ENCODE measurements around the gene TRAF3IP1. TPM values are rescaled to one million over a fixed set of nuclear protein-coding genes. Genes with fewer than 3 reads are reported as not detected.
A peak's percentile ranks its signal among the peaks of the same experiment; 100 is the strongest.

The TRAF3IP1 gene
- total RNA-seq, 3 donors from 2014 or later, result 13.3 to 37.5 (median 16.3) TPM

DNA sequence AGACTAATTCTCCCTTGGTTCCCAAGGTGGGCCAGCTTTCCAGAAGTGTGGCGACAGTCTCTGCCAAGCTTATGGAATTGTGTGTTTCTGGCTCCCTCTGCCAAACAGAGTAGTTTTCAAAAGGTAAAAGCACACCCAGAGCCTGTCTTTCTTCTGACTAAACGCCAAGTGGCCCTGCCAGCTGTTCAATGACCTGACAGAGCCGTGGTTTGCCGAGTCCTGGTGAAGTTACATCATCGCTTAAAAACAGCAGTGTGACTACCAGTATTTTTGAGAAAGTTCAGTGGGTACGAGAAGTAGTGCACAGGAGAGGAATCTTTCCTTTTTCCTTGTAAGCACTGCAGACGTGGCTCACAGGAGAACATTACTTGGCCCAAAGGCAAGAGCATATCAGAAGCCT is 33.8 kb upstream of the TRAF3IP1 start:
- Histone ChIP-seq H3K4me1 (ENCODE audit: low read depth) (peaks cover 65% of the 10 kb centered on the region), H3K4me3 (no peak overlapping the region), H3K9me3 (no peaks in the 10 kb centered on the region), H3K36me3 (ENCODE audit: low read depth) (no peaks in the 10 kb centered on the region)
- ATAC-seq, result peak; percentile 1
- TF ChIP-seq, protein P1, sequence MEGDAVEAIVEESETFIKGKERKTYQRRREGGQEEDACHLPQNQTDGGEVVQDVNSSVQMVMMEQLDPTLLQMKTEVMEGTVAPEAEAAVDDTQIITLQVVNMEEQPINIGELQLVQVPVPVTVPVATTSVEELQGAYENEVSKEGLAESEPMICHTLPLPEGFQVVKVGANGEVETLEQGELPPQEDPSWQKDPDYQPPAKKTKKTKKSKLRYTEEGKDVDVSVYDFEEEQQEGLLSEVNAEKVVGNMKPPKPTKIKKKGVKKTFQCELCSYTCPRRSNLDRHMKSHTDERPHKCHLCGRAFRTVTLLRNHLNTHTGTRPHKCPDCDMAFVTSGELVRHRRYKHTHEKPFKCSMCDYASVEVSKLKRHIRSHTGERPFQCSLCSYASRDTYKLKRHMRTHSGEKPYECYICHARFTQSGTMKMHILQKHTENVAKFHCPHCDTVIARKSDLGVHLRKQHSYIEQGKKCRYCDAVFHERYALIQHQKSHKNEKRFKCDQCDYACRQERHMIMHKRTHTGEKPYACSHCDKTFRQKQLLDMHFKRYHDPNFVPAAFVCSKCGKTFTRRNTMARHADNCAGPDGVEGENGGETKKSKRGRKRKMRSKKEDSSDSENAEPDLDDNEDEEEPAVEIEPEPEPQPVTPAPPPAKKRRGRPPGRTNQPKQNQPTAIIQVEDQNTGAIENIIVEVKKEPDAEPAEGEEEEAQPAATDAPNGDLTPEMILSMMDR (IDR thresholded peaks at IDR 0.05), result no peak
- DNase-seq, result peak; percentile 56 to 69 (median 69)
- intact Hi-C loops (cut with DNase I, micrococcal nuclease), result no loop called here

DNA sequence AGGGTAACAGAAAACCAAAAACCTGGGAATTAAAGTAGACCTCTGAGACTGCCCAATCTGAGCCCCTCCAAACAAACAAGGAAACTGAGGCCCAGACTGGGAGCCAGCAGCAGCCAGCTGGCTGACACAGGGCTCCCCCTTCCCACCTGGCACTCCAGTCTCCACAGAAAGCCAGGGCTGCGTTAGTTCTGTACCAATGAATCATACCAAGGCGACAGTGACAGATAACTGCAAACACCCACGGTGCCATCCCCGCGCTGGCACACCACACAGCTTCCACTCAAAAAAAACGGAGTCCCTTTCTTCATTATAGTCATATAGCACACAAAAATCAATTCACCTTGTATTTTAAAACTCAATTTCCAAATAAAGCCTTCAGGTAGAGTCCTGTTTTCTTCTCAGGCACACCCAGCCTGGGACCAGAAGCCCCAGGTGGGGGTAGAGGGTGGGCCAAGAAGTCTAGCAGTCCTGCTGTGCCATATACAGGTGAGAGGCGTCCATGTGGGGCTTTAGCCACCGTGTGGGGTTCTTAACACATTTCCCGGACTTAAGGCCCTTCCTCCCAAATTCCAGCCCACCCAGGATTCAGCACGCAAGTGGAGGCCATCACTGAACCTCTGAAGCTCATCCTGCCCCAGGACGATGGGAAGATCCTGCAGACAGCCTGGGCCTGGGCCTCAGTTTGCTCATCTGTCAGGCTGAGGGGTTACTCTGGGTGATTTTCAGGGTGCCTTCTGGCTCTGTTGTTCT is 33.2 kb upstream of the TRAF3IP1 start:
- no peak overlapping the region for H3K4me3 ChIP-seq
- H3K9me3 ChIP-seq, result no peaks in the 10 kb centered on the region
- ATAC-seq (no peak), DNase-seq (peak in 2 of 3 donors; percentile 45 to 46)
- TF ChIP-seq, protein P1 (IDR thresholded peaks at IDR 0.05), result no peak
- intact Hi-C loops (cut with DNase I, micrococcal nuclease), result no loop called here
- no peaks in the 10 kb centered on the region for H3K36me3 ChIP-seq (ENCODE audit: low read depth)
- H3K4me1 ChIP-seq (ENCODE audit: low read depth), result peaks cover 62% of the 10 kb centered on the region

DNA sequence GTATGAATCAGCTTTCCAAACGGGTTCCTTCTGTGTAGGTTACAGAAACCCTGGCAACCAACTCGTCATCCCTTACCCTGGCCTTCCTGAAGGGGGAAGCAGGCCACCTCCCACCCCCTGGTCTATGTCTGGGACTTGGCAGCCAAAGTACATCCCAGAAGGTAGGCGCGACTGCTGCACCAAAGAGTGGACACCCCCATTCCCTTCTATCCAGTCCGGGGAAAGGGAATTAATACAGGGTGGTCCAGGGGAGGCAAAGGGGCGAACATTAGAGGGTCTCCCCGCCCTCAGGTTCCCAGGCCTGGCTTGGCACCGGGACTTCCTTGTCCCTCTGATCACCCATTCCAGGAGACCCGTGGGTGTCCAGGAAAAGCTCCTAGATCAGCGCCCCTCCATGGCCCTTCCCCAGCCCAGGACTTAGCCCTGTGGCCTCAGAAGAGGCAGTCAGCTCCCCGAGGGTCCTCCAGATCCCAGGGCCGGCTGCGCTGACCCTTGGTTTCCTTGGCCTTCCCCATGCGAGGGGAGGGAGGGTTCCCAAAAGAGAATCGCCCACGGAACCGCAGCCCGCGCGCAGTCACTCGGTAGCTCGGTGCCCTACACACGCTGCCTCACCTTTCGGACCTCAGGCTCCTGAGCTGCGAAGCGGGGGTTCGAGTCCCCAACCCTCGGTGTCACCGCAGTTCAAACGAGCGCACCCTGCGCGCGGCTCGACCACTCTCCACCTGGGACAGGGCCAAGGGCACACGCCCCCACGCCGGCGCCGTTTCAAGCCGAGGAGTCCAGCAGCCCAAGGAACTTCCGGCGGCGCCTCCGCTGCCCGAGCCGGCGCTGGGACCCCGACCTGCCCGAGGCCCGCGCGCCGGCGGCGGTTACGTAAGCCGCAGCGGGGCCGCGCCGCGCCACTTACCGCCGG is 32.3 kb upstream of the TRAF3IP1 start, which contains the start of gene PER2:
Gene PER2, minus strand, starts transcription at position 874 of the 913 bp plus-strand sequence. CDS start 10,674 bp downstream, outside the sequence.
- peak within 1 kb of the TSS; percentile 78 for H3K4me3 ChIP-seq
- H3K4me1 ChIP-seq (ENCODE audit: low read depth), result peaks cover 54% of the 10 kb centered on the region
- TF ChIP-seq, protein P1 (IDR thresholded peaks at IDR 0.05), result no peak
- no peaks in the 10 kb centered on the region for H3K36me3 ChIP-seq (ENCODE audit: low read depth)
- H3K9me3 ChIP-seq, result no peaks in the 10 kb centered on the region
- DNase-seq (peak; percentile 69 to 81 (median 79)), ATAC-seq (peak; percentile 25)
- intact Hi-C loops (cut with DNase I, micrococcal nuclease), result no loop called here

DNA sequence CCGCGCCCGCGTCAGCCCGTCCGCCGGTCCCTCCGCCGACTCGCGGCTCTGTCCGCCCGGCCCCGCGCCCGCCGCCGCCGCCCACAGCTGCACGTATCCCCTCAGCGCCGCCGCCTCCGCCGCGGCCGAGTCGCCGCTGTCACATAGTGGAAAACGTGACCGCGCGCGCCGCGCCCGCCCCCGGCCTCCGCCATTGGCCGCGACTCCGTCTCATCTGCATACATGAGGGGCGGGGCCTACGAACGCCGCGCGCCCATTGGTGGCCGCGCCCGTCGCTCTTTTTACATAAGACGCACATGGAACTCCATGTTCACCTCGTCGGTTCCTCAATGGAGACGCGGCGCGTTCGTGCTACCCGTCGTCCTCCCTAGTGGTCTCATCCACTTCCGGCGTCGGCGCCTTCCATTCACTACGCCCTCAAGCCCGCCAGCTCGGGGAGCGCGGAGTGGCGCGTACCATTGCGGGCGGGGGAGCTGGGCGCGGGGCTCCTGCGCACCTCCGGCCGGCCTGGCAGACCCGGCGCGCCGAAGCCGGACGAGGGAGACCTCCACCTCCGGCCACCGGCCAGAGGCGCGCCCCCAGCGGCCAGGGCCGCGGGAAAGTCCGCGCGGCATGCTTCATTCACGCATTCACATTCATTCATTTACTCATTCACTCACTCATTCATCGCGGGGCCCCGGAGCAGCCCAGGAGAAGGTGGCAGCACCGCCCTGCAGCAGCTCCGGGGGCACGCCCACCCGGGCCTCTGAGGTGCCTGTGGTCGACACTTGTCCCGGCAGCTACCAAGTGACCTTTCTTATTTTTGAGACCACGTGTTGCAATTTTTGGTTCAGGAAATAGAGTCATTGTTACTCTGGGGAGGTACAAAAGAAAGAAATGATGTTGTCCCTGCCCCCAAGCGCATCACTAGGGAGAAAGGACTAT is 31.4 kb upstream of the TRAF3IP1 start:
- Histone ChIP-seq H3K4me3 (peak overlapping the region; percentile 78), H3K9me3 (no peaks in the 10 kb centered on the region), H3K36me3 (ENCODE audit: low read depth) (no peaks in the 10 kb centered on the region), H3K4me1 (ENCODE audit: low read depth) (peaks cover 49% of the 10 kb centered on the region)
- intact Hi-C loops (cut with DNase I, micrococcal nuclease), result no loop called here
- peak; percentile 99 to 100 (median 99) for DNase-seq
- TF ChIP-seq, protein P1 (IDR thresholded peaks at IDR 0.05), result no peak
- peak; percentile 76 for ATAC-seq

DNA sequence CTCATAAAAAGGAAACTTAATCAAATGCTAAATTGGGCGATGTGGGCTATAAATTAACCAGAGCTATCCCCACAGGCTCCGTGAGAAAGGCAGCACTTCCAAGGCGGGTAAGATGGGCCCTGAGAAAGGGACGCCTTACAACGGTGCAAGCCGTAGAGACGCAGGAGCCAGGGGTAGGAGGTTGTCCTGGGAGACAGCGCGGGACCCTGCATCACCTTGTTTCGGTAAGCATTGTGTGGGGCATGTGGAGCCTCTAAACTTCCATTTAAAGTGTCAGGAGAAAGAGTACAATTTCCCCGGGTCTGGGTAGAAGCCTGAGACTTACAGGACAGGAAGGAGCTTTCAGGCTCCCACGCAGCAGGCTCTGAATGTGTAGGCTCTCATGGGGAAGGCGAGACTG is 30.7 kb upstream of the TRAF3IP1 start:
- peak in 1 of 3 donors; percentile 56 for DNase-seq
- H3K4me1 ChIP-seq (ENCODE audit: low read depth), result peaks cover 49% of the 10 kb centered on the region
- H3K9me3 ChIP-seq, result no peaks in the 10 kb centered on the region
- H3K4me3 ChIP-seq, result no peak overlapping the region
- ATAC-seq, result no peak
- intact Hi-C loops (cut with DNase I, micrococcal nuclease), result no loop called here
- no peaks in the 10 kb centered on the region for H3K36me3 ChIP-seq (ENCODE audit: low read depth)
- TF ChIP-seq, protein P1 (IDR thresholded peaks at IDR 0.05), result no peak
